GM19452 (cell line): ENCODE results near the gene CORO2B.
"Not testable (repeated sequence)": the region's sequence is repeated elsewhere in the genome, so short reads cannot be mapped to it uniquely, and the experiment has no call there.

Source experiments
- ATAC-seq: cut with Tn5 transposase; IDR thresholded peaks from one replicate; pipeline ENCODE4 v1.9.1; 2021; ENCODE audit not compliant: unreplicated experiment

The CORO2B gene

GRCh38 chr15:68667800-68668625 lies 89.2 kb downstream of the CORO2B start:
- ATAC-seq = no peak

- no peak for ATAC-seq
Measured at GRCh38 chr15:68668926-68669600, 90.3 kb downstream of the CORO2B start.

GRCh38 chr15:68672251-68672650 lies 93.5 kb downstream of the CORO2B start:
- ATAC-seq = no peak

DNA sequence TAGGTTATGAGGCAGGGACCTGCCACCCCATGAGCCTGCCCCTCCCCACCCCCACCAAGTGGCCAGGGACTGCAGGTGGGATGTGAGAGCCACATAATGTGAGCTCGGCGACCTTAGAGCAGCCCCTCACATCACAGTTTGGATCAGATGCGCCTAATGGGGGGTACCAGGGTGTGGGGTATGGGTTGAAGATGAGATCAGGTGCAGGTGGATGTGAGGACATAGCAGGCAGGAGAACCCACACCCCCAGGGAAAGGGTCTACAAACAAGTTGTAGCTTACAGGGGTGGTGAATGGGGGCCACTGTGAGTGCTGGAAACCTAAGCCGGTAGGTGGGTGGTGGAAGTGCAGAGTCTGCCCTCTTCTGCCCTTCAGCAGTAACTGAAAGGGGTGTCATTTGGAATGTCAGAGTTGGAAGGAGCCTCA lies 94.0 kb downstream of the CORO2B start:
- no peak for ATAC-seq

DNA sequence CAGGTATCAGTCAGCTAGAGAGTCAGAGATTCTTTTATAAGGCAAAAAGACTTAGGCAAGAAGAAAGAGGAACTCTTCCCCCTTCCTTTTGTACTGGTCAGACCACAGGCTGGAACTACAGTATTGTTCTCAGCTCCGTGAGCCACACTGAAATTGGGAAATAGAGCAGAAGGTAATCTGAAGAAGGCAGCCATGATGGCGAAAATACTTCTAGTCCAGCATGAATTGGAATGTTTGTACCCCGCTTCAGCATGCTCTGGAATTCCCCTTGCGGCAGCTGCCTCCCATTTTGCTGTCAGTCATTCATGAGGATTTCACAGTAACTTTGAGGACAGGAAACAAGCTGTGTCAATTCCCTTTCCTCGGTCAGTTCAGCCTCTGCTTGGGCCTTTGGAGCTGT lies 96.2 kb downstream of the CORO2B start:
- no peak for ATAC-seq

DNA sequence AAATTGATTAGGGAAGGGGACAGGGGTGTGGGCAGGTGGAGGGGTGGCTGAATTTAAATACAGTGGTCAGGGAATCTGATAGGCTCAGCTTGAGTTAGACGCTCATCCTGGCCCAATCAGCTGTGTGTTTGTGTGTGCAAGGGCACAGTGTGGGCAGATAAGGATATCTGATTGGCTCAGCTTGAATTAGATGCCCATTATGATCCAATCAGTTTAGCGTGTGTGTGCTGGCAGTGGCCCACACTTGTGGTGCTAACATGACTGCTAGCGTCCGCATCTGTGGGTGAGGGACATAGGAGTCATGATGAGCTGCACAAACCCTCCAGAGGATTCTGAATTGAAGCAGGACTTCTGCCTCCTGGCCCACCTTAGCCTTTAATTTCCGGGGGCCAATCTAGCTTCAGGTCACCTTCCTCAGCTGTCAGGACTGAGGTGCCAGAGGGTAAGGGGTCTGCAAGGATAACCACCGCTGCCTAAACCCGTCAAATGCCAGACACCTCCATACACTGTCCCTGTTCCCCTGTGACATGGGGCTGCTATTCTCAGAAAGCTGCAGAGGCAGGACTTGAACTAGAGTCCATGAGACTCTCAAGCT lies 97.3 kb downstream of the CORO2B start:
- no peak for ATAC-seq

DNA sequence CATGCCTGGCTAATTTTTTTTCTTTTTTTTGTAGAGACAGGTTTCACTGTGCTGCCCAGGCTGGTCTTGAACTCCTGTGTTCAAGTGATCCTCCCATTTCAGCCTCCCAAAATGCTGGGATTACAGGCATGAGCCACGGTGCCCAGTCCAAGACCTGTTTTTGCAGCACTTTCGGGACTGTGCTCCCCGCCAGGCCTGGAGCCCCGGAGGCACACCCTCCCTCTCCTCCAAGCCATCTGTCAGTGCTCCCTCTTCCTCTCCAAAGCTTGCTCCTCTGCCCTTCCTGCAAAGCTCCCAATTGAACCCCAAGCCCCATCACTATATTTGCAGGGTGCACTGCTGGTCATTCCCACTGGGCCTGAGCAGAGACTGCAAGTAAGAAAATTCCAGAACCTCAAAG lies 98.1 kb downstream of the CORO2B start:
- ATAC-seq = no peak

GRCh38 chr15:68677996-68678395 lies 99.2 kb downstream of the CORO2B start:
- ATAC-seq = no peak

DNA sequence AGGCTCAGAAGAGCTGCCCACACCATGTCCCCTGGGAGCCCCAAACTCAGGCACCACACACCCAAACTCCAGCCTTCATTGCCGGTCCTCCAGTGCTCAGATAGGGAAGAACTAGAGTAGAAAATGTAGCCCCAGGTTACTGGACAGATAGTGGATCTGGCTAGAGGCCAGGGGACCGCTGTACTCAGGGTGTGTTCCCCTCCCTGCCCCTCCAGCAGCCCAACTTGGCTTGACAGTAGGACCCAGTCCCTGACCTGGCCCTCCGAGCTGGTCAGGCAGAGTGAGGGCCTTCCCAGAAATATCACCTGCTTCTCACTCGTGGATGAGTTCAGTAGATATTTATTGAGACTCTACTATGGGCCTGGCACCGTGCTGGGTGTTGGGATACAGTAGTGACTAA lies 100.0 kb downstream of the CORO2B start:
- ATAC-seq = no peak

DNA sequence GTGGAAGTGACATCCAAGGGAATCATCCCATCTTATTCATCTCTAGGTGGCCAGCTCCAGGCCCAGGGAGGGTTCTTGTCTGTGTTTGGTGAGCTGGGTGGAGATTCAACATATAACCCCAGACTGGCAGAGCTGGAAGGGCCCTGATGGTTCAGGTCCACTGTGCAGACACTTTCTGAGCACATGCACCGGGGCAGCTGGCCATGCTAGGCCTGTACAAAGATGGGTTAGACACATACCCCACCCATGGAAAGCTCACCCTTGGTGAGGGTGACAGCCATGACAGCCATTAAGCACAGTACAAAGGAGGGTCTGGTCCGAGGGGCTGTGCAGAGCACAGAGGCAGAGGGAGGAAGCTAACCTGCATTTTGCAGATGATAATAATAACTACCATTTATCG lies 100.4 kb downstream of the CORO2B start:
- ATAC-seq = no peak

DNA sequence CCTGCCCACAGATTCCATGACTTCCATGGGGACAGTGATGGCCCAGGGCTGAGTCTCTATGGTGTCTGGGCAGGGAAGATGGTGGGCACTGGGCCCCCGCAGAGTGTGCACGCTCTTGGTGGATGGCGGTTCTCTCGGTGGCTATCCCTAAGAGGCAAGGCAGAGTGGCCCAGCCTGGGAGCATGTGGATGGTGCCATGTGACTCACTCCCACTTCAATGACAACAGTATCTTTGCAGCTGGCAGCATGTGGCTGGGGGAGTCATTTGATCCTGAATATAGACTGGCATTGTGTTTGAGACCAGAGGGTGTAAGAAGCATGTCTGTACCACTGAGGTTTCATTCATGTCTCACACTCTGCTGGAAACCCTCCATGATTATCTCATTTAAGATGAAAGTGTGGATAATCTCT lies 101.2 kb downstream of the CORO2B start:
- ATAC-seq = no peak

DNA sequence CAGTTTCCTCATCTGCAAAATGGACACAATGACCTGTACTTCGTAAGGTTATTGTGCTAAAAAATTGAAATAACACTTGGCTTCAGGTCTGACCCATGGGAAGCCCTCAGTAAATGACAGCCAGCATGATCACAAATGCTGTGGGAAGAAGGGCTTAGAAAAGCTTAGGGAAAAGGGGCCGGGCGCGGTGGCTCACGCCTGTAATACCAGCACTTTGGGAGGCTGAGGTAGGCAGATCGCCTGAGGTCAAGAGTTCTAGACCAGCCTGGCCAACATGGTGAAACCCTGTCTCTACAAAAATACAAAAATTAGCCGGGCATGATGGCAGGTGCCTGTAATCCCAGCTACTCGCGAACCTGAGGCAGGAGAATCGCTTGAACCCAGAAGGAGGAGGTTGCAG lies 102.0 kb downstream of the CORO2B start:
- not testable (repeated sequence) for ATAC-seq

- ATAC-seq = no peak
Measured at GRCh38 chr15:68681836-68682235, 103.0 kb downstream of the CORO2B start.

DNA sequence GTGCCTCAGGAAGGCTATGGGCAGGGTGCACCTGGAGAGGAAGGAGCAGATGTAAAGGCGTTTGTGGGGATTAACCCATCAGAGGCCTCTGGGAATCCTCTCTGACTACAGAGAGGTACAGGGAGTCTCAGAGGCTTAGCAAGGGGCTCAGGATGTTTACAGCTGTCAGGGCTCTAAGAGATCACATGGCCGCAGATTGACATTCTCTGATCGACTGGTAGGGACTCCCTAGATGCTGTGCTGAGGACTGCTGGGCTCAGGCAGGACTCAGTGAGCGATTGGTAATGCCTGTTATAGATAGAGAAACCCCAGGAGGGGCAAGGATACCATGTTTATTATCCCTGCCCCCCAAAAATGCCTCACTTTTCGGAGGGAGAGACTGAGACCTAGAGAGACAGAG lies 103.5 kb downstream of the CORO2B start:
- ATAC-seq = no peak

- no peak for ATAC-seq
Measured at GRCh38 chr15:68683026-68683425, 104.2 kb downstream of the CORO2B start.

DNA sequence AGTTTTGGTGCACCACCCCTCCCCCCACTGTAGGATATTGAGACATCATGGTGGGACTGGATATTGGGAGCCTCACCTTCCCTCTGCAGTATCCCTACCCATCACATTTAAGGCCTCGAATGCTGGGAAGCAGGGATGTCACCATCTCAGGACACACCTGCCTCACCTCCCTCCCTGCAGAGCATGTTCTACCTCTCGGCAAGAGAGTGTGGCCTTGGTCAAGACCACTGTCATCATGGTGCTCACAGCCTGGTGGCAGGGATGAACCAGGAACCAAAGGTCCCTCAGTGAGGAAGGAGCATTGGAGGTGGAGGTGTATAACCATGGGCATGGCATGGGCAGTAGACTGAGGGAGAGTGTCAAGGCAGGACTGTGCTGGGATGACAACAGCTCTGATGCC lies 104.8 kb downstream of the CORO2B start:
- no peak for ATAC-seq

- ATAC-seq = no peak
Measured at GRCh38 chr15:68684476-68684875, 105.7 kb downstream of the CORO2B start.

GRCh38 chr15:68687136-68687735 lies 108.4 kb downstream of the CORO2B start:
- ATAC-seq = no peak

DNA sequence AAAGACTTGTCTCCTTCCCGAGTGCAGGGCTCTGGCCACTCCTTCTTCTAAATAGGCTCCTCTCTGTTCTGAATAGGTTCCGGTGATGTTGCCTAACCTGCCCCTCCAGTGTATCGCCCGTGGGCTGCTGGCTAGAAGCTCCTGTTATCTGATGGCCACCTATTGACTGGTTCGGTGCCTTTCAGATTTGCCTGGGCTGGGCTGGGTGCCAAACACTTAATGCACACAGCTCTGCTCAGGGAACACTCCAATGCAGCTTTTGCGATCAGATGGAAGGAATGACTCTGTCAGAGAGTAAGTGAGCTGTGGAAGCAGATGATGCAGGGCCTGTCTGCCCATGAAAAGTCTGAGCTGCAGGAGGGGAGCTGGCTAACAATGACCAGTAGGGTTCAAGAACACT lies 112.9 kb downstream of the CORO2B start:
- no peak for ATAC-seq

GRCh38 chr15:68693071-68693470 lies 114.3 kb downstream of the CORO2B start:
- no peak for ATAC-seq

DNA sequence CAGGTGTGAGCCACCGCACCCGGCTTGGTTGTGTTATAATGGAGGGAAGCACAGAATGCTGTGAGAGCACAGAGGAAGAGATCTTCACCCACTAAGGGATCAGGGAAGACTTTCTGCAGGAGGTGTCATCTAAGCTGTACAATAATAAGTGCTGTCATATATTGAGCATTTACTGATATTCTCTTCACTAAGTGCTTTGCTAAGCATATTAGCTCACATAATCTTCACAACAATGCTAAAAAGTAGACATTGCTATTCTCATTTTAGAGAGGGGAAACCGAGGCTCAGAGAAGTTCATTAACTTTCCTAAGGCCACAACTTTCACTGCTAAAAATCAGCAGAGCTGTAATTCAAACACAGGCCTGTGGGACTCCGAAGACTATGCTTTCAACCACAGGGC lies 115.3 kb downstream of the CORO2B start:
- ATAC-seq = no peak
